Measurements from ENCODE around the gene IFIT1B. TPM values are rescaled to one million over a fixed set of nuclear protein-coding genes. Genes with fewer than 3 reads are reported as not detected.
A peak's percentile ranks its signal among the peaks of the same experiment; 100 is the strongest.

The IFIT1B gene
- total and polyA plus RNA-seq, 10 donors, result 0.04 to 36.9 (median 2.4) TPM; not detected in 4

GRCh38 chr10:89332123-89332633 lies 45.7 kb upstream of the IFIT1B start:
- intact Hi-C loops (cut with DNase I; ENCODE audit: low total_unique reads), result no loop called here
- no peaks in the 10 kb centered on the region for H3K27me3 ChIP-seq (replicated peaks in 1 of 7)
- 4 to 13% (median 7%) methylated on average over 5 of the region's 5 CpGs for WGBS, 5 donors
- peaks cover 0 to 6% (median 0%) of the 10 kb centered on the region in 6 donors for H3K36me3 ChIP-seq
- H3K27ac ChIP-seq, result peak overlapping the region; percentile 70 to 95 (median 86)
- TF ChIP-seq POLR2A (IDR thresholded peaks at IDR 0.05), result peak in 1 of 3 donors; percentile 49
- TF ChIP-seq CTCF (IDR thresholded peaks at IDR 0.05 in 8 of 11, conservative IDR thresholded peaks at IDR 0.05 in 3 of 11), result no peak
- peaks cover 24 to 100% (median 86%) of the 10 kb centered on the region in 6 donors for H3K4me1 ChIP-seq
- no peak for DNase-seq
- peak overlapping the region; percentile 10 to 62 (median 38) for H3K4me3 ChIP-seq
- no peaks in the 10 kb centered on the region for H3K9me3 ChIP-seq

- Histone ChIP-seq H3K27ac (peak overlapping the region in 3 of 8 donors; percentile 26 to 92 (median 84)), H3K27me3 (replicated peaks in 1 of 7) (no peaks in the 10 kb centered on the region), H3K36me3 (peaks cover 0 to 36% (median 22%) of the 10 kb centered on the region in 6 donors), H3K4me3 (no peak overlapping the region), H3K4me1 (peaks cover 24 to 77% (median 67%) of the 10 kb centered on the region in 6 donors), H3K9me3 (no peaks in the 10 kb centered on the region)
- TF ChIP-seq POLR2A (IDR thresholded peaks at IDR 0.05) (no peak), CTCF (IDR thresholded peaks at IDR 0.05 in 8 of 11, conservative IDR thresholded peaks at IDR 0.05 in 3 of 11) (no peak), POLR2AphosphoS5 (IDR thresholded peaks at IDR 0.05) (no peak)
- intact Hi-C loops (cut with DNase I; ENCODE audit: low total_unique reads), result no loop called here
- no peak for DNase-seq
- 91 to 99% (median 93%) methylated on average over 3 of the region's 3 CpGs for WGBS, 5 donors
These were observed 42.6 kb upstream of the IFIT1B start for GRCh38 chr10:89335226-89335625.

GRCh38 chr10:89336241-89336640 lies 41.6 kb upstream of the IFIT1B start:
- Histone ChIP-seq H3K36me3 (peaks cover 0 to 46% (median 23%) of the 10 kb centered on the region in 6 donors), H3K27ac (peak overlapping the region in 3 of 8 donors; percentile 23 to 36 (median 26)), H3K4me3 (no peak overlapping the region), H3K27me3 (replicated peaks in 1 of 7) (no peaks in the 10 kb centered on the region), H3K4me1 (peaks cover 24 to 67% (median 57%) of the 10 kb centered on the region in 6 donors), H3K9me3 (no peaks in the 10 kb centered on the region)
- intact Hi-C loops (cut with DNase I; ENCODE audit: low total_unique reads), result no loop called here
- WGBS, 5 donors, result 64 to 83% (median 72%) methylated on average over 3 of the region's 3 CpGs
- TF ChIP-seq POLR2AphosphoS5 (IDR thresholded peaks at IDR 0.05) (peak in 1 of 3 donors; percentile 36), CTCF (IDR thresholded peaks at IDR 0.05 in 8 of 11, conservative IDR thresholded peaks at IDR 0.05 in 3 of 11) (no peak), POLR2A (IDR thresholded peaks at IDR 0.05) (no peak)
- DNase-seq, result no peak

- no peaks in the 10 kb centered on the region for H3K27me3 ChIP-seq (replicated peaks in 1 of 7)
- peaks cover 0 to 56% (median 23%) of the 10 kb centered on the region in 6 donors for H3K36me3 ChIP-seq
- no peak overlapping the region for H3K4me3 ChIP-seq
- peak overlapping the region in 1 of 8 donors; percentile 37 for H3K27ac ChIP-seq
- H3K9me3 ChIP-seq, result no peaks in the 10 kb centered on the region
- peaks cover 24 to 54% (median 45%) of the 10 kb centered on the region in 6 donors for H3K4me1 ChIP-seq
- intact Hi-C loops (cut with DNase I; ENCODE audit: low total_unique reads), result no loop called here
- WGBS, 5 donors, result 74 to 81% (median 78%) methylated on average over 6 of the region's 6 CpGs
- DNase-seq, result no peak
- TF ChIP-seq POLR2AphosphoS5 (IDR thresholded peaks at IDR 0.05) (no peak), POLR2A (IDR thresholded peaks at IDR 0.05) (no peak), CTCF (IDR thresholded peaks at IDR 0.05 in 8 of 11, conservative IDR thresholded peaks at IDR 0.05 in 3 of 11) (no peak)
These were observed 40.4 kb upstream of the IFIT1B start for GRCh38 chr10:89337484-89337883.

Measured in spleen (tissue), 11 donors.